ENCODE measurements around the gene PLAC8.

DNA sequence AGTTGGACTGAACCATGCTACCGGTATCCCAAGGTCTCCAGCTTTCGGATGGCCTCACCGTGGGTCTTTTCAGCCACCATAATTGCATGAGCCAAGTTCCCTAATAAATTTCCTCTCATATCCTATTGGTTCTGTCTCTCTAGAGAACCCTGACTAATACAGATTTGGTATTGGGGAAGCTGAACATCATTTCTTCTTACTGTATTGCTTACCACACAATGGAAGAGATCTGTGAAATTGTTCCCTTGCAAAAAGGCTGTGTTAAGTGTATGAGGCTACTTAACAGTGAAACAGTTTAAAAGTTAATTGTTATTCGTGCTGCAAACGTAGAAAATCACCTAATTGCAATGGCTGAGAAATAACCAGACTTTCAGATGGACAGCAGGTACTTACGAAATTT, 34.0 kb downstream of the PLAC8 start:
- TF ChIP-seq CTCF (conservative IDR thresholded peaks at IDR 0.05; ENCODE audit: low read depth, low read length) (no peak), EZH2 (IDR thresholded peaks at IDR 0.05; ENCODE audit: low read length, unreplicated experiment) (no peak)
